ENCODE results near the gene SLC35F3. TPM values are rescaled to one million over a fixed set of nuclear protein-coding genes. Genes with fewer than 3 reads are reported as not detected.
"Not testable (repeated sequence)": the region's sequence is repeated elsewhere in the genome, so short reads cannot be mapped to it uniquely, and the experiment has no call there.

Gene SLC35F3
- total and polyA plus RNA-seq, 7 donors, result under 0.01 to 0.54 (median 0.28) TPM; not detected in 2

DNA sequence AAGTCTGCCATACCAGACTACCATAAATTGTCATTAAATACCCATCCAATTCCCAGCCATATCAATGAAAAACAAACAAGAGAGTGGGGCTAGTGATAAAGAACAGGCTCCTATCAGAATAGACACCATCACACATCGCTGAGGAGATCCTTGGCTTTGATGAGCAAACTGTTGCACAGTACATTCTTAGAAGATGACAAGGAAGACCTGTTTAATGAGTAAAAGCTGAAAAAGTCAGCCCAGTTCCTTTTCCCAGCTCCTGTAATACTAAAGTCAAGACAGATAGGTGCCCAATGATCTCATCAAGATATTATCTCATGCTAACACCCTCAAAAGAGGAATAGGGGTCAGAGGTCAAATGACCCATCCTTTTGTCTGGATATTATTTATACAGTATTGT lies 304.3 kb downstream of the SLC35F3 start:
- Histone ChIP-seq H3K4me1 (peaks cover 0 to 6% (median 0%) of the 10 kb centered on the region in 4 donors), H3K9me3 (no peaks in the 10 kb centered on the region), H3K36me3 (no peaks in the 10 kb centered on the region), H3K4me3 (no peak overlapping the region), H3K27ac (no peak overlapping the region), H3K27me3 (peaks cover 1 to 19% (median 12%) of the 10 kb centered on the region in 3 donors)
- TF ChIP-seq CTCF (IDR thresholded peaks at IDR 0.05), result no peak
- TF ChIP-seq EP300 (IDR thresholded peaks at IDR 0.05), result no peak
- no peak for TF ChIP-seq POLR2AphosphoS5 (IDR thresholded peaks at IDR 0.05)
- TF ChIP-seq POLR2A (IDR thresholded peaks at IDR 0.05), result no peak
- intact Hi-C loops (cut with DNase I), result no loop called here
- DNase-seq, result no peak
- WGBS, 2 donors, result 67 to 82% methylated on average over 1 of the region's 1 CpG

DNA sequence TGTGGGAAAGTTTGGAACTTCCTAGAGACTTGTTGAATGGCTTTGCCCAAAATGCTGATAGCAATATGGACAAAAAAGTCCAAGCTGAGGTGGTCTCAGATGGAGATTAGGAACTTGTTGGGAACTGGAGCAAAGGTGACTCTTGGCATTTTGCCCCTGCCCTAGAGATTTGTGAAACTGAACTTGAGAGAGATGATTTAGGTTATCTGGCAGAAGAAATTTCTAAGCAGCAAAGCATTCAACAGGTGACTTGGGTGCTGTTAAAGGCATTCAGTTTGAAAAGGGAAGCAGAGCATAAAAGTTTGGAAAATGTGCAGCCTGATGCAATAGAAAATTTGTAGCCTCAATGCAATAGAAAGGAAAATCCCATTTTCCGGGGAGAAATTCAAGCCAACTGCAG lies 306.0 kb downstream of the SLC35F3 start:
- peaks cover 0 to 18% (median 9%) of the 10 kb centered on the region in 4 donors for H3K4me1 ChIP-seq
- WGBS, 2 donors, result 92% methylated on average over 1 of the region's 1 CpG
- DNase-seq; H3K27ac ChIP-seq; H3K36me3 ChIP-seq; H3K4me3 ChIP-seq; H3K9me3 ChIP-seq; intact Hi-C loops (cut with DNase I): not testable (repeated sequence)
- H3K27me3 ChIP-seq, result peaks cover 10 to 35% (median 28%) of the 10 kb centered on the region in 3 donors

DNA sequence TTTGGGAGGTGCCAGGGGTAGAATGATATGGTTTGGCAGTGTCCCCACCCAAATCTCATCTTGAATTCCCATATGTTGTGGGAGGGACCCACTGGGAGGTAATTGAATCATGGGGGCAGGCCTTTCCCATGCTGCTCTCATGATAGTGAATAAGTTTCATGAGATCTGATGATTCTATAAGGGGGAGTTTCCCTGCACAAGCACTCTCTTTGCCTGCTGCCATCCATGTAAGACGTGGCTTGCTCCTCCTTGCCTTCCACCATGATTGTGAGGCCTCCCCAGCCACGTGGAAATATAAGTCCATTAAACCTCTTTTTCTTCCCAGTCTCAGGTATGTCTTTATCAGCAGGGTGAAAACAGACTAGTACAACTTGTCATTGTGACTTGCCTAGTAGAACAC lies 307.4 kb downstream of the SLC35F3 start:
- Histone ChIP-seq H3K4me1 (peaks cover 0 to 18% (median 9%) of the 10 kb centered on the region in 4 donors), H3K27me3 (peaks cover 10 to 44% (median 36%) of the 10 kb centered on the region in 3 donors)
- H3K27ac ChIP-seq; intact Hi-C loops (cut with DNase I); H3K9me3 ChIP-seq; DNase-seq; H3K4me3 ChIP-seq; H3K36me3 ChIP-seq: not testable (repeated sequence)
- WGBS, 2 donors, result 70 to 81% methylated on average over 2 of the region's 2 CpGs

GRCh38 chr1:234212764-234213657 lies 308.5 kb downstream of the SLC35F3 start:
- DNase-seq, result no peak
- intact Hi-C loops (cut with DNase I), result no loop called here
- Histone ChIP-seq H3K4me1 (peaks cover 0 to 18% (median 9%) of the 10 kb centered on the region in 4 donors), H3K36me3 (no peaks in the 10 kb centered on the region), H3K9me3 (no peaks in the 10 kb centered on the region), H3K27me3 (peaks cover 10 to 44% (median 36%) of the 10 kb centered on the region in 3 donors), H3K4me3 (no peak overlapping the region), H3K27ac (no peak overlapping the region)
- WGBS, 2 donors, result 31 to 40% methylated on average over 4 of the region's 4 CpGs
- no peak for TF ChIP-seq POLR2AphosphoS5 (IDR thresholded peaks at IDR 0.05)
- TF ChIP-seq EP300 (IDR thresholded peaks at IDR 0.05), result no peak
- no peak for TF ChIP-seq POLR2A (IDR thresholded peaks at IDR 0.05)
- no peak for TF ChIP-seq CTCF (IDR thresholded peaks at IDR 0.05)

GRCh38 chr1:234213658-234214128 lies 309.2 kb downstream of the SLC35F3 start:
- 19 to 25% methylated on average over 8 of the region's 8 CpGs for WGBS, 2 donors
- Histone ChIP-seq H3K4me1 (peaks cover 0 to 18% (median 9%) of the 10 kb centered on the region in 4 donors), H3K36me3 (no peaks in the 10 kb centered on the region), H3K27ac (peak overlapping the region in 1 of 4 donors; percentile 21), H3K27me3 (peaks cover 10 to 44% (median 36%) of the 10 kb centered on the region in 3 donors), H3K9me3 (no peaks in the 10 kb centered on the region), H3K4me3 (peak overlapping the region in 3 of 4 donors; percentile 32 to 48 (median 44))
- TF ChIP-seq CTCF (IDR thresholded peaks at IDR 0.05), result no peak
- no peak for TF ChIP-seq EP300 (IDR thresholded peaks at IDR 0.05)
- no peak for TF ChIP-seq POLR2A (IDR thresholded peaks at IDR 0.05)
- TF ChIP-seq POLR2AphosphoS5 (IDR thresholded peaks at IDR 0.05), result no peak
- intact Hi-C loops (cut with DNase I), result no loop called here
- DNase-seq, result no peak
